OCI-M1 (cell line): Measurements from ENCODE around the gene LBHD1.

Experiments used
- DNase-seq: peaks from one replicate; lab custom pipeline; 2025; lab: John Stamatoyannopoulos, UW

LBHD1 gene

DNA sequence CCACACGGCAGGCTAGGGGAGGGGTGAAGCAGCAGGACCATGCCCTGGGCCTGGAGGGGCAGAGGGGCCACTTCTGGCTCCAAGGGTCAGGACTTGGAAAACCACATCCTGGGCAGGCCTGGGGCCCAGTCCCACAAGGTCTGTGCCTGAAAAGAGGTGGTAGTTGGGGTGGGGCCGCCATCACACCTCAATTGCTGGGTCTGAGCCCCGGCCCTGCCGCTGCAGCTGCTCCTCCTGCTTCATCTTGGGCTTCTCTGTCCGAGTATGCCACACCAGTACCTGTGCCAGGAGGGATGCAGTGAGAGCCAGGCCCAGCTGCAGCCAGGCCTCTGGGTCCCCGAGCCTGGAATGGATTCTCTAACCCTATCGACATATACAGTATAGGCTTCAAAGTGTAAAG, 56.5 kb downstream of the LBHD1 start:
- DNase-seq = no peak

DNA sequence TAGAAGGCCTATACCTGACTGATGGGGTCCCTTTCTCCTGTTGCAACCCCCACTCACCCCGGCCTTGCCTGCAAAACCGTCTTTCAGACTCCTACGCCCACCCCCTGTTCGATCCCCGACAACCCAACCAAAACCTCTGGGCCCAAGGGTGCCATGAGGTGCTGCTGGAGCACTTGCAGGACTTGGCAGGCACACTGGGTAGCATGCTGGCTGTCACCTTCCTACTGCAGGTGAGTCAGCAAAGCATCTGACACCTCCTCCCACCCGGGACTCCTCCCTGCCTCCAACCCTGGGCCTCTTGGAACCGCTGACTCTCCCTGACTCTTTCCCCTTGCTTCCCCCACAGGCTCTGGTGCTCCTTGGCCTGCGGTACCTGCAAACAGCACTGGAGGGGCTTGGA, 57.8 kb downstream of the LBHD1 start:
- DNase-seq = no peak

DNA sequence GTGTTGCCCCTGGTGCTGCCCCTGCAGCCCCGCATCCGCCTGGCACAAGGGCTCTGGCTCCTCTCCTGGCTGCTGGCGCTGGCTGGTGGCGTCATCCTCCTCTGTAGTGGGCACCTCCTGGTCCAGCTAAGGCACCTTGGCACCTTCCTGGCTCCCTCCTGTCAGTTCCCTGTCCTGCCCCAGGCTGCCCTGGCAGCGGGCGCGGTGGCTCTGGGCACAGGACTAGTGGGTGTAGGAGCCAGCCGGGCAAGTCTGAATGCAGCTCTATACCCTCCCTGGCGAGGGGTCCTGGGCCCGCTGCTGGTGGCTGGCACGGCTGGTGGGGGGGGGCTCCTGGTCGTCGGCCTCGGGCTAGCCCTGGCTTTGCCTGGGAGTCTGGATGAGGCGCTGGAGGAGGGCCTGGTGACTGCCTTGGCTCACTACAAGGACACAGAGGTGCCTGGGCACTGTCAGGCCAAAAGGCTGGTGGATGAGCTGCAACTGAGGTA, 58.7 kb downstream of the LBHD1 start:
- DNase-seq = no peak
